Loucy (cell line): ENCODE data around the gene BORCS6.

ENCODE experiments used
- H2AFZ ChIP-seq: fragments of 200-600 bp; sonication (generic); 2 replicates; pipeline ENCODE4 v1.6.0; 2016; ENCODE audit warnings: antibody characterized with exemption, mild to moderate bottlenecking, low read length, moderate library complexity
- H3F3A ChIP-seq: fragments of 200-600 bp; 2 replicates; pipeline ENCODE4 v1.6.0; 2016; ENCODE audit warnings: antibody characterized with exemption, low read depth, mild to moderate bottlenecking
- H3K27me3 ChIP-seq: fragments of 200-600 bp; sonication (generic); 2 replicates; pipeline ENCODE4 v1.6.1; 2014; ENCODE audit warnings: low read length, mild to moderate bottlenecking; ENCODE audit not compliant: insufficient read depth, poor library complexity, severe bottlenecking
- H3K36me3 ChIP-seq: fragments of 200-600 bp; sonication (generic); 2 replicates; pipeline ENCODE4 v1.6.1; 2016; ENCODE audit warnings: low read length; ENCODE audit not compliant: insufficient read depth
- H3K4me1 ChIP-seq: fragments of 200-600 bp; sonication (generic); 2 replicates; pipeline ENCODE4 v1.5.1; 2014; ENCODE audit warnings: low read length, mild to moderate bottlenecking; ENCODE audit not compliant: insufficient read depth, poor library complexity, severe bottlenecking
- H3K4me2 ChIP-seq: fragments of 200-600 bp; sonication (generic); 2 replicates; pipeline ENCODE4 v1.6.0; 2014; ENCODE audit warnings: antibody characterized with exemption, low read length, low read depth, mild to moderate bottlenecking; ENCODE audit not compliant: poor library complexity, severe bottlenecking
- H3K4me3 ChIP-seq: fragments of 200-600 bp; sonication (generic); 2 replicates; pipeline ENCODE4 v1.5.1; 2014; ENCODE audit warnings: low read length, mild to moderate bottlenecking, mixed read lengths; ENCODE audit not compliant: poor library complexity, severe bottlenecking
- H3K79me2 ChIP-seq: fragments of 200-600 bp; sonication (generic); 2 replicates; pipeline ENCODE4 v1.6.1; 2014; ENCODE audit warnings: low read length; ENCODE audit not compliant: insufficient read depth
- H3K9ac ChIP-seq: fragments of 200-600 bp; sonication (generic); 2 replicates; pipeline ENCODE4 v1.6.0; 2014; ENCODE audit warnings: mild to moderate bottlenecking, low read depth, low read length, moderate library complexity; ENCODE audit not compliant: poor library complexity, severe bottlenecking
- H3K9me2 ChIP-seq: fragments of 200-600 bp; sonication (generic); replicated peaks from 2 replicates; pipeline ENCODE4 v1.6.1; 2016; ENCODE audit warnings: low read depth, low read length, mixed read lengths
- H3K9me3 ChIP-seq: fragments of 200-600 bp; sonication (generic); 2 replicates; pipeline ENCODE4 v1.6.1; 2014; ENCODE audit warnings: mild to moderate bottlenecking, antibody characterized with exemption, low read length, low read depth; ENCODE audit not compliant: insufficient read depth
- H4K20me1 ChIP-seq: fragments of 200-600 bp; sonication (generic); 2 replicates; pipeline ENCODE4 v1.6.0; 2014; ENCODE audit warnings: antibody characterized with exemption, low read length, mild to moderate bottlenecking; ENCODE audit not compliant: insufficient read depth, poor library complexity, severe bottlenecking
- EZH2phosphoT487 ChIP-seq: fragments of 200-600 bp; IDR thresholded peaks from 2 replicates; pipeline ENCODE4 v1.6.1; 2018; ENCODE audit warnings: antibody characterized with exemption, mild to moderate bottlenecking, moderate library complexity, borderline replicate concordance
- TF ChIP-seq, protein P1 (sequence below): fragments of 200-600 bp; sonication (generic); conservative IDR thresholded peaks from 2 replicates; pipeline ENCODE4 v1.5.1; 2014; ENCODE audit warnings: mild to moderate bottlenecking, antibody characterized with exemption, low read length

The BORCS6 gene

DNA sequence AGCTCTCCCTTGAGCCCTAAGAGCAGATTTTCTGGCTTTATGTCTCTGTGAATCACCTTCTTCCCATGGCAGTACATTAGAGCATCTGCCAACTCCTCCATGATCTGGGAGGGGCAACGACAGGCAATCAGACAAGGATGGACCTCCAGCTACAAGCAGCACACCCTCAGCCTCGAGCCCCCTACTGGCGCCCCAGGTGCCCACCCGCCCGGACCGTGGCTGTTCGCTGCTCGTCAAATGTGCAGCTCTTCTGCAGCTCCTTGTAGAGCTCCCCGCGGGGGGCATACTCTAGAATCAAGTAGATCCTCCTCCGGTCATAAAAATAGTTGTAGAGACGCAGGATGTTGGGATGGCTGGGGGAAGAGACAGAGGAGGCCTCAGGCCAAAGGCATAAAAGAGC is 16.6 kb upstream of the BORCS6 start:
- Histone ChIP-seq H2AFZ (no peak overlapping the region), H3K4me2 (peak overlapping the region; percentile 70), H3K4me3 (peak overlapping the region; percentile 56), H4K20me1 (peaks cover 31% of the 10 kb centered on the region), H3K9me2 (no peaks in the 10 kb centered on the region), H3F3A (no peaks in the 10 kb centered on the region; the same call in 1 of the 2 replicates), H3K9ac (no peak overlapping the region), H3K27me3 (no peaks in the 10 kb centered on the region), H3K79me2 (peaks cover 55% of the 10 kb centered on the region), H3K4me1 (peaks cover 20% of the 10 kb centered on the region), H3K36me3 (peaks cover 38% of the 10 kb centered on the region; the same call in 1 of the 2 replicates), H3K9me3 (no peaks in the 10 kb centered on the region)
- TF ChIP-seq, protein P1, sequence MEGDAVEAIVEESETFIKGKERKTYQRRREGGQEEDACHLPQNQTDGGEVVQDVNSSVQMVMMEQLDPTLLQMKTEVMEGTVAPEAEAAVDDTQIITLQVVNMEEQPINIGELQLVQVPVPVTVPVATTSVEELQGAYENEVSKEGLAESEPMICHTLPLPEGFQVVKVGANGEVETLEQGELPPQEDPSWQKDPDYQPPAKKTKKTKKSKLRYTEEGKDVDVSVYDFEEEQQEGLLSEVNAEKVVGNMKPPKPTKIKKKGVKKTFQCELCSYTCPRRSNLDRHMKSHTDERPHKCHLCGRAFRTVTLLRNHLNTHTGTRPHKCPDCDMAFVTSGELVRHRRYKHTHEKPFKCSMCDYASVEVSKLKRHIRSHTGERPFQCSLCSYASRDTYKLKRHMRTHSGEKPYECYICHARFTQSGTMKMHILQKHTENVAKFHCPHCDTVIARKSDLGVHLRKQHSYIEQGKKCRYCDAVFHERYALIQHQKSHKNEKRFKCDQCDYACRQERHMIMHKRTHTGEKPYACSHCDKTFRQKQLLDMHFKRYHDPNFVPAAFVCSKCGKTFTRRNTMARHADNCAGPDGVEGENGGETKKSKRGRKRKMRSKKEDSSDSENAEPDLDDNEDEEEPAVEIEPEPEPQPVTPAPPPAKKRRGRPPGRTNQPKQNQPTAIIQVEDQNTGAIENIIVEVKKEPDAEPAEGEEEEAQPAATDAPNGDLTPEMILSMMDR, result no peak
- no peak for TF ChIP-seq EZH2phosphoT487

DNA sequence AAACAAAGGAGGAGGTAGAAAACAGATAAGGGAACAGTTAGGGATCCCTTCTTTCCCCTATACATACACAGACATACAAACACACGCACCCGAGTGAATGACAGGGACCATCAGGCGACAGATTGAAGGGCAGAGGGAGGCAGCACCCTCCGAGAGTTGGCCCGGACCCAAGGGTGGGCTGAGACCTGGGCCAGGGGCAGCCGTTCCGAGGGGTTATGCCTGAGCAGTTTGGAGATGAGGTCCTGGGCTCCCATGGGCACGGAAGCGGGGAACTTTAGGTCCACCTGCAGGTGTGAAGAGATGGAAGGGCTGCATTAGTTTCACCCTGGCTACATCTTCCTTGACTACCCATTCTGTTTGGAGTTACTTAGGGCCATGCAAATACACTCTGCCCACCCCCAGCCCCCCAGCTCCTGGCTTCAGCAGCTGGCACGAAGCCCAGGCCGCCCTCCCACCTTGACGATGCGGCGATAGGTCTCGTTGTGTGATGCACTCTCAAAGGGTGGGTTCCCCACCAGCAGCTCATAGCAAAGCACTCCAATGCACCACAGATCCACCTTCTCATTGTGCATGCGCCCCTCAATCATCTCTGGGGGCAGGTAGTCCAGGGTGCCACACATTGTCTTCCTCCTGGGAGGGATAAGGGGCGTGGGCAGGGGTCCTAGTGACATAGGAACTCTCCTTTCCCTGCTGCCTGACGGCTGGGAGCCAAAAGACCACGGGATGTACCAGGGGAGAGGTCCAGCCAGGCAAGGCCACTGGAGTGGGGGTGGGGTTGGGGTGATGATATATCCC is 15.0 kb upstream of the BORCS6 start:
- no peak for TF ChIP-seq EZH2phosphoT487
- TF ChIP-seq, protein P1, result no peak
- H3K9me3 ChIP-seq, result no peaks in the 10 kb centered on the region
- H3K9ac ChIP-seq, result no peak overlapping the region
- peaks cover 51% of the 10 kb centered on the region for H3K79me2 ChIP-seq
- H3K4me2 ChIP-seq, result peak overlapping the region; percentile 12
- H3K9me2 ChIP-seq, result no peaks in the 10 kb centered on the region
- peaks cover 31% of the 10 kb centered on the region for H4K20me1 ChIP-seq
- no peak overlapping the region for H2AFZ ChIP-seq
- H3F3A ChIP-seq, result peaks cover 3% of the 10 kb centered on the region; the same call in 1 of the 2 replicates
- no peaks in the 10 kb centered on the region for H3K27me3 ChIP-seq
- no peak overlapping the region for H3K4me3 ChIP-seq
- H3K4me1 ChIP-seq, result peaks cover 14% of the 10 kb centered on the region
- H3K36me3 ChIP-seq, result peaks cover 38% of the 10 kb centered on the region; the same call in 1 of the 2 replicates

DNA sequence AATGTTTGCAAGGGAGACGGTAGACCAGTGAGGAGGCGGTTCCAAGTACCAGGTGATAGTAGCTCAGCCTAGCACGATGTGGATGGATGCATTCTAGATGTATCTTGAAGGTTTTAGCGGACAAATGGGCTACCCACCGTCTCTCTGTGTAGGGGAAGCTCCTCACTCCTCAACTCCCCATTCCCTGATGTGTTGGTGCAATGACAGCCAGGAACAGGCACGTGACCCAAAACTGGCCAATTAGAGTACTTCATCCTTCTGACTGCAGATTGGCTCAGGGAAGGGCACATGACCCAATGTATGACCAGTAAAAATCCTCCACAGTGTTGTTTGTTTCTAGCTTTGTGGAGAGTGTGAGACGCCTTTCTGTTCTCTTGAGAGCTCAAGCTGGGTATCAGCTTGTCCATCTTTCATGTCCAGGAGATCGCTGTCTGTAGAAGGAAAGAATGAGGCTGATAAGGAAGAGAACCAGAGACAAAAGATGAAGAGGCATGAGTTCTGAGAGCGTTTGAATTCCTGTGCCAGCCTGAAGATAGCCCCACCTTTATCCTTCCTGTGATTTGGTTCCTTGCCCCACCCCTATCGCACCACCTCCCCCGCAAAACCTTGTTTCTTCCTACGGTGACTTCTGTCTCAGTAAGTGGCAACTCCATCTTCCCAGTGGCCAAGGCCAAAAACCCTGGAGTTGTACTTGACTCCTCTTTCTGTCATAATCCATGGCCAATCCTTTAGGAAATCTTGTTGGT is 2.3 kb upstream of the BORCS6 start:
- Histone ChIP-seq H3K4me3 (peak overlapping the region; percentile 72), H3K9me3 (no peaks in the 10 kb centered on the region), H4K20me1 (peaks cover 5% of the 10 kb centered on the region), H3K36me3 (no peaks in the 10 kb centered on the region), H3K9me2 (no peaks in the 10 kb centered on the region), H3K4me2 (peak overlapping the region; percentile 94), H3K4me1 (peaks cover 32% of the 10 kb centered on the region), H2AFZ (peak overlapping the region; percentile 62), H3K79me2 (peaks cover 13% of the 10 kb centered on the region; the same call in 1 of the 2 replicates), H3F3A (peaks cover 11% of the 10 kb centered on the region), H3K9ac (peak overlapping the region; percentile 67), H3K27me3 (no peaks in the 10 kb centered on the region)
- TF ChIP-seq EZH2phosphoT487, result no peak
- TF ChIP-seq, protein P1, result no peak
